Mesothelial cell of epicardium (in vitro differentiated cells): ENCODE results near the gene FAM83G. TPM values are rescaled to one million over a fixed set of nuclear protein-coding genes. Genes with fewer than 3 reads are reported as not detected.
A peak's percentile ranks its signal among the peaks of the same experiment; 100 is the strongest.

Source experiments
- DNase-seq, 2 experiments: peaks; one replicate each; pipeline ENCODE4 v3.0.0; 2021; ENCODE audit warnings: low spot score in 2 of 2; ENCODE audit not compliant: unreplicated experiment in 2 of 2
- H3K27ac Mint-ChIP-seq: 2 replicates; pipeline ENCODE4 v1.8.0; 2021; ENCODE audit warnings: mixed read lengths
- H3K27me3 Mint-ChIP-seq: 2 replicates; pipeline ENCODE4 v1.8.0; 2021; ENCODE audit warnings: low read depth, mixed read lengths
- H3K36me3 Mint-ChIP-seq: 2 replicates; pipeline ENCODE4 v1.8.0; 2021; ENCODE audit warnings: mixed read lengths
- H3K4me1 Mint-ChIP-seq: 2 replicates; pipeline ENCODE4 v1.8.0; 2021; ENCODE audit warnings: mixed read lengths
- H3K4me3 Mint-ChIP-seq: 2 replicates; pipeline ENCODE4 v1.8.0; 2021; ENCODE audit warnings: mild to moderate bottlenecking, moderate library complexity, mixed read lengths
- H3K9me3 Mint-ChIP-seq: 2 replicates; pipeline ENCODE4 v1.8.0; 2021; ENCODE audit warnings: mixed read lengths
- CTCF ChIP-seq: fragments of 200-600 bp; sonication (generic); IDR thresholded peaks from one replicate; pipeline ENCODE4 v1.5.0; 2021; ENCODE audit warnings: antibody characterized with exemption; ENCODE audit not compliant: unreplicated experiment
- total RNA-seq: library from RNA; stranded (reverse); gene quantifications from 3 replicates; pipeline ENCODE4 v1.2.1, GENCODE V29; 2021

The FAM83G gene
- total RNA-seq, 1 donor from 2014 or later: 14.5 TPM

GRCh38 chr17:18966831-18967624 lies 37.5 kb downstream of the FAM83G start:
- Mint-ChIP-seq H3K4me3 (no peak overlapping the region), H3K4me1 (peaks cover 32% of the 10 kb centered on the region), H3K9me3 (no peaks in the 10 kb centered on the region), H3K36me3 (peaks cover 5% of the 10 kb centered on the region), H3K27ac (peak overlapping the region; percentile 91), H3K27me3 (no peaks in the 10 kb centered on the region)
- DNase-seq: peak in 1 of 2 experiments; percentile 57
- no peak for TF ChIP-seq CTCF

- no peak for DNase-seq
- H3K36me3 Mint-ChIP-seq: peaks cover 5% of the 10 kb centered on the region
- H3K27ac Mint-ChIP-seq: peak overlapping the region; percentile 48
- H3K9me3 Mint-ChIP-seq: no peaks in the 10 kb centered on the region
- H3K27me3 Mint-ChIP-seq: no peaks in the 10 kb centered on the region
- TF ChIP-seq CTCF: no peak
- no peak overlapping the region for H3K4me3 Mint-ChIP-seq
- H3K4me1 Mint-ChIP-seq: peaks cover 44% of the 10 kb centered on the region
Observed at GRCh38 chr17:18965530-18966236, 38.9 kb downstream of the FAM83G start.

GRCh38 chr17:18964550-18964949 lies 40.0 kb downstream of the FAM83G start:
- H3K27me3 Mint-ChIP-seq: no peaks in the 10 kb centered on the region
- no peak for TF ChIP-seq CTCF
- peaks cover 45% of the 10 kb centered on the region for H3K4me1 Mint-ChIP-seq
- no peaks in the 10 kb centered on the region for H3K9me3 Mint-ChIP-seq
- H3K27ac Mint-ChIP-seq: no peak overlapping the region
- H3K4me3 Mint-ChIP-seq: no peak overlapping the region
- no peaks in the 10 kb centered on the region for H3K36me3 Mint-ChIP-seq
- DNase-seq: no peak

GRCh38 chr17:18964018-18964351 lies 40.6 kb downstream of the FAM83G start:
- H3K9me3 Mint-ChIP-seq: no peaks in the 10 kb centered on the region
- no peaks in the 10 kb centered on the region for H3K36me3 Mint-ChIP-seq
- H3K27ac Mint-ChIP-seq: no peak overlapping the region
- no peak overlapping the region for H3K4me3 Mint-ChIP-seq
- no peaks in the 10 kb centered on the region for H3K27me3 Mint-ChIP-seq
- TF ChIP-seq CTCF: no peak
- peaks cover 43% of the 10 kb centered on the region for H3K4me1 Mint-ChIP-seq
- no peak for DNase-seq

GRCh38 chr17:18963126-18964017 lies 41.2 kb downstream of the FAM83G start:
- peak overlapping the region; percentile 57 for H3K27ac Mint-ChIP-seq
- H3K27me3 Mint-ChIP-seq: no peaks in the 10 kb centered on the region

More at GRCh38 chr17:18963126-18964017, 41.2 kb downstream of the FAM83G start:
- Mint-ChIP-seq H3K36me3 (no peaks in the 10 kb centered on the region), H3K9me3 (no peaks in the 10 kb centered on the region), H3K4me1 (peaks cover 38% of the 10 kb centered on the region), H3K4me3 (no peak overlapping the region)
- no peak for DNase-seq
- TF ChIP-seq CTCF: no peak
